ENCODE results near the gene ALG14.
"Not testable (repeated sequence)": the region's sequence is repeated elsewhere in the genome, so short reads cannot be mapped to it uniquely, and the experiment has no call there.

ALG14 gene

GRCh38 chr1:95006681-95007080, 66.1 kb downstream of the ALG14 start:
- DNase-seq (ENCODE audit: low read depth): no peak

GRCh38 chr1:95005584-95005983, 67.2 kb downstream of the ALG14 start:
- DNase-seq (ENCODE audit: low read depth): no peak

- no peak for DNase-seq (ENCODE audit: low read depth)
Observed at GRCh38 chr1:95004013-95004412, 68.7 kb downstream of the ALG14 start.

- no peak for DNase-seq (ENCODE audit: low read depth)
Observed at GRCh38 chr1:95003433-95003738, 69.4 kb downstream of the ALG14 start.

GRCh38 chr1:95002540-95003432, 70.0 kb downstream of the ALG14 start:
- no peak for DNase-seq (ENCODE audit: low read depth)

GRCh38 chr1:95002164-95002539, 70.6 kb downstream of the ALG14 start:
- DNase-seq (ENCODE audit: low read depth): no peak

GRCh38 chr1:94999456-95000131, 73.2 kb downstream of the ALG14 start:
- DNase-seq (ENCODE audit: low read depth): no peak

- DNase-seq (ENCODE audit: low read depth): no peak
Observed at GRCh38 chr1:94998748-94999147, 74.0 kb downstream of the ALG14 start.

GRCh38 chr1:94998114-94998513, 74.6 kb downstream of the ALG14 start:
- DNase-seq (ENCODE audit: low read depth): no peak

- not testable (repeated sequence) for DNase-seq (ENCODE audit: low read depth)
Observed at GRCh38 chr1:94995536-94995935, 77.2 kb downstream of the ALG14 start.

- no peak for DNase-seq (ENCODE audit: low read depth)
Observed at GRCh38 chr1:94994805-94995204, 77.9 kb downstream of the ALG14 start.

GRCh38 chr1:94993931-94994645, 78.7 kb downstream of the ALG14 start:
- DNase-seq (ENCODE audit: low read depth): no peak

GRCh38 chr1:94992863-94993563, 79.7 kb downstream of the ALG14 start:
- DNase-seq (ENCODE audit: low read depth): no peak

- no peak for DNase-seq (ENCODE audit: low read depth)
Observed at GRCh38 chr1:94992161-94992560, 80.6 kb downstream of the ALG14 start.

GRCh38 chr1:94989911-94990473, 82.8 kb downstream of the ALG14 start:
- no peak for DNase-seq (ENCODE audit: low read depth)

- DNase-seq (ENCODE audit: low read depth): no peak
Observed at GRCh38 chr1:94989398-94989797, 83.4 kb downstream of the ALG14 start.

- no peak for DNase-seq (ENCODE audit: low read depth)
Observed at GRCh38 chr1:94988356-94988755, 84.4 kb downstream of the ALG14 start.

- no peak for DNase-seq (ENCODE audit: low read depth)
Observed at GRCh38 chr1:94986783-94987182, 86.0 kb downstream of the ALG14 start.

- no peak for DNase-seq (ENCODE audit: low read depth)
Observed at GRCh38 chr1:94983171-94983739, 89.5 kb downstream of the ALG14 start.

- DNase-seq (ENCODE audit: low read depth): no peak
Observed at GRCh38 chr1:94982398-94982797, 90.4 kb downstream of the ALG14 start.

GRCh38 chr1:94981575-94981973, 91.2 kb downstream of the ALG14 start:
- DNase-seq (ENCODE audit: low read depth): no peak
